Cardiac muscle cell (in vitro differentiated cells and primary cell): Measurements from ENCODE around the gene CUBN. TPM values are rescaled to one million over a fixed set of nuclear protein-coding genes. Genes with fewer than 3 reads are reported as not detected.

Experiments used
- DNase-seq, 2 donors: peaks; one replicate each; pipeline versions ENCODE4 v3.0.0 to v3.0.0-alpha.2; 2010 to 2017; ENCODE audit warnings: low read depth in 1 of 2, low spot score in 1 of 2
- H3K27ac ChIP-seq: fragments of 200-600 bp; sonication (generic); 2 replicates; pipeline ENCODE4 v1.5.1; 2016
- H3K27me3 ChIP-seq: fragments of 200-600 bp; sonication (generic); 2 replicates; pipeline ENCODE4 v1.6.0; 2016; ENCODE audit warnings: control low read depth
- H3K36me3 ChIP-seq: fragments of 200-600 bp; sonication (generic); 2 replicates; pipeline ENCODE4 v1.5.1; 2016; ENCODE audit warnings: control low read depth
- H3K4me1 ChIP-seq: fragments of 200-600 bp; sonication (generic); 2 replicates; pipeline ENCODE4 v1.8.1; 2017; ENCODE audit warnings: low read depth, mild to moderate bottlenecking, mixed run types
- H3K4me3 ChIP-seq: fragments of 200-600 bp; sonication (generic); 2 replicates; pipeline ENCODE4 v1.5.1; 2016; ENCODE audit warnings: mild to moderate bottlenecking
- H3K9me3 ChIP-seq: fragments of 200-600 bp; sonication (generic); 2 replicates; pipeline ENCODE4 v1.5.1; 2017; ENCODE audit warnings: low read depth, mild to moderate bottlenecking, control low read depth
- CTCF ChIP-seq: IDR thresholded peaks from 2 replicates; pipeline ENCODE4 v1.5.1; 2012; ENCODE audit warnings: low read depth, mild to moderate bottlenecking, low read length
- polyA plus RNA-seq: library from polyadenylated mRNA; unstranded; fragments of >200 nt; fragmentation: Nextera tagmentation; extraction: Ambion mirVana; gene quantifications from 2 replicates; pipeline ENCODE4 v1.2.1, GENCODE V29; 2016
- total RNA-seq: library from RNA; depleted of rRNA; stranded (reverse); fragments of >200 nt; gene quantifications from 2 replicates; pipeline ENCODE4 v1.2.3, GENCODE V29; 2016

CUBN gene
- total and polyA plus RNA-seq, 2 experiments from 2014 or later: 0.79 to 2.7 TPM

GRCh38 chr10:17143055-17143690, 13.6 kb upstream of the CUBN start:
- no peak overlapping the region for H3K4me3 ChIP-seq
- no peaks in the 10 kb centered on the region for H3K4me1 ChIP-seq
- no peaks in the 10 kb centered on the region for H3K27me3 ChIP-seq
- no peak for DNase-seq
- no peak for TF ChIP-seq CTCF
- no peak overlapping the region for H3K27ac ChIP-seq
- no peaks in the 10 kb centered on the region for H3K36me3 ChIP-seq
- H3K9me3 ChIP-seq: no peaks in the 10 kb centered on the region

GRCh38 chr10:17141504-17142229, 12.1 kb upstream of the CUBN start:
- Histone ChIP-seq H3K36me3 (no peaks in the 10 kb centered on the region), H3K27me3 (no peaks in the 10 kb centered on the region), H3K27ac (no peak overlapping the region), H3K9me3 (no peaks in the 10 kb centered on the region), H3K4me1 (no peaks in the 10 kb centered on the region), H3K4me3 (no peak overlapping the region)
- DNase-seq: no peak
- no peak for TF ChIP-seq CTCF

- Histone ChIP-seq H3K4me3 (no peak overlapping the region), H3K9me3 (no peaks in the 10 kb centered on the region), H3K27ac (no peak overlapping the region), H3K27me3 (no peaks in the 10 kb centered on the region), H3K4me1 (no peaks in the 10 kb centered on the region), H3K36me3 (no peaks in the 10 kb centered on the region)
- no peak for DNase-seq
- no peak for TF ChIP-seq CTCF
Measured at GRCh38 chr10:17140386-17140761, 10.8 kb upstream of the CUBN start.

- Histone ChIP-seq H3K36me3 (no peaks in the 10 kb centered on the region), H3K4me3 (no peak overlapping the region), H3K4me1 (no peaks in the 10 kb centered on the region), H3K9me3 (no peaks in the 10 kb centered on the region), H3K27me3 (no peaks in the 10 kb centered on the region), H3K27ac (no peak overlapping the region)
- DNase-seq: no peak
- TF ChIP-seq CTCF: no peak
Measured at GRCh38 chr10:17138460-17139042, 8.9 kb upstream of the CUBN start.

GRCh38 chr10:17134737-17135260, 5.2 kb upstream of the CUBN start:
- Histone ChIP-seq H3K27me3 (no peaks in the 10 kb centered on the region), H3K27ac (no peak overlapping the region), H3K4me3 (no peak overlapping the region), H3K4me1 (no peaks in the 10 kb centered on the region), H3K9me3 (no peaks in the 10 kb centered on the region), H3K36me3 (no peaks in the 10 kb centered on the region)
- no peak for DNase-seq
- TF ChIP-seq CTCF: no peak
